GM19452 (cell line): Measurements from ENCODE around the gene DHCR7.

Experiments used
- ATAC-seq: cut with Tn5 transposase; IDR thresholded peaks from one replicate; pipeline ENCODE4 v1.9.1; 2021; ENCODE audit not compliant: unreplicated experiment

DHCR7 gene

DNA sequence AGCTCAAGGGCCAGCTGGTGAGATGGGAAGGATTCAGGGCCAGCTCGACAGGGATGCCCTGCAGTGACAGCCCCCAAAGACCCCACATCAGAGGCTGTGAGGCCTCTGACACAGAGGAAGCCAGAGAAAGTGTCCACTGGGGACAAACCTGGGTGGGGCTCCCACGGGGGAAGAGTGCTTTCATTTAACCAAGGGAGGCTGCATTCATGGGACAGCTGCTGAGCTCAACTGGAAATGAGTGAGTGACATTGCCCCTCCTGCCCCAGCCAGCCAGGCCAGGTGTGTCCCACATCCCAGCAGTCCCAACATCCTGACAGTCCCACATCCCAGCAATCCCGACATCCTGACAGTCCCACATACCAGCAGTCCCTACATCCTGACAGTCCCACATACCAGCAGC lies 61.0 kb downstream of the DHCR7 start:
- ATAC-seq: no peak

GRCh38 chr11:71386202-71386601 lies 62.0 kb downstream of the DHCR7 start:
- ATAC-seq: no peak

- no peak for ATAC-seq
These were observed 63.1 kb downstream of the DHCR7 start for GRCh38 chr11:71385091-71385490.

DNA sequence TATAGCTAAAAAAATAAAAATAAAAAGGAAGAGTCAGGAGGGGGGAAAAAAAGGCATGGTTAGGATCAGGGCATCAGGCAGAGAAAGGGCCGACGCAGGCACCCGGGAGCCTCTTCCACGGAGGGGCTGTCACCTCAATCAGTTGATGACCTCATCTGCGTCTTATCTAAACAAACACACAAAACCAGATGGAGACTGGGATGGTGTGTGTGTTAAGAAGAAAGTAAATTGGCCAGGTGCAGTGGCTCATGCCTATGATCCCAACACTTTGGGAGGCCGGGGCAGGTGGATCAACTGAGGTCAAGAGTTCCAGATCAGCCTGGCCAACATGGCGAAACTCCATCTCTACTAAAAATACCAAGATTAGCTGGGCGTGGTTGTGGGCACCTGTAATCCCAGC lies 63.6 kb downstream of the DHCR7 start:
- ATAC-seq: no peak
